Thyroid gland (tissue), 4 donors: ENCODE data around the gene CDKN1B.

Source experiments
- POLR2A ChIP-seq, 2 donors: fragments of 450-650 bp; IDR thresholded peaks; one replicate each; pipeline ENCODE4 v1.6.1; 2017; ENCODE audit warnings: antibody characterized with exemption in 2 of 2, mild to moderate bottlenecking in 2 of 2, moderate library complexity in 1 of 2
- TF ChIP-seq, protein P1 (sequence below), 6 experiments: fragments of 200-600 bp in 3 of 6; fragments of 450-650 bp in 3 of 6; sonication (generic) in 3 of 6; IDR thresholded peaks; one replicate each; pipeline ENCODE4 v1.5.1; 2016 to 2019; ENCODE audit warnings: antibody characterized with exemption in 6 of 6, mild to moderate bottlenecking in 2 of 6, inconsistent platforms in 1 of 6, moderate library complexity in 1 of 6

DNA sequence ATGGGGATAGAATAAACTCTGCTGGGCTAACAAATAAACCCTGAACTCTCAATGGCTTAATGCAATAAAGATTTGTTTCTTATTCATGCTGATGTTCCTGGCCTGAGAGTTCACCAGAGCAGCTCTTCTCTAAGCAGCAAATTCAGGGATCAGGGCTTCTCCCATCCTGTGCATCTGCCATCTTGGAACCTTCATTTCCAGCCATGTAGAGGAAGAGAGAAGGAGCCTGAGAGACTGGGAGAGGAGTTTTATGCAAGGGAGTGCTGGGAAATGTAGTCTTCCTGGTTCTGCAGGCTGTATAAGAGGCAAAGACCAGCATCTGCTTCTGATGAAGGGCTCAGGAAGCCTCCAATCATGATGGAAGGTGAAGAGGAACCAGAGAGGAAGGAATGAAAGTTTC, 47.7 kb downstream of the CDKN1B start:
- TF ChIP-seq, protein P1, sequence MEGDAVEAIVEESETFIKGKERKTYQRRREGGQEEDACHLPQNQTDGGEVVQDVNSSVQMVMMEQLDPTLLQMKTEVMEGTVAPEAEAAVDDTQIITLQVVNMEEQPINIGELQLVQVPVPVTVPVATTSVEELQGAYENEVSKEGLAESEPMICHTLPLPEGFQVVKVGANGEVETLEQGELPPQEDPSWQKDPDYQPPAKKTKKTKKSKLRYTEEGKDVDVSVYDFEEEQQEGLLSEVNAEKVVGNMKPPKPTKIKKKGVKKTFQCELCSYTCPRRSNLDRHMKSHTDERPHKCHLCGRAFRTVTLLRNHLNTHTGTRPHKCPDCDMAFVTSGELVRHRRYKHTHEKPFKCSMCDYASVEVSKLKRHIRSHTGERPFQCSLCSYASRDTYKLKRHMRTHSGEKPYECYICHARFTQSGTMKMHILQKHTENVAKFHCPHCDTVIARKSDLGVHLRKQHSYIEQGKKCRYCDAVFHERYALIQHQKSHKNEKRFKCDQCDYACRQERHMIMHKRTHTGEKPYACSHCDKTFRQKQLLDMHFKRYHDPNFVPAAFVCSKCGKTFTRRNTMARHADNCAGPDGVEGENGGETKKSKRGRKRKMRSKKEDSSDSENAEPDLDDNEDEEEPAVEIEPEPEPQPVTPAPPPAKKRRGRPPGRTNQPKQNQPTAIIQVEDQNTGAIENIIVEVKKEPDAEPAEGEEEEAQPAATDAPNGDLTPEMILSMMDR (IDR thresholded peaks at IDR 0.05), result no peak
- no peak for TF ChIP-seq POLR2A (IDR thresholded peaks at IDR 0.05)
